Keratinocyte (primary cell): ENCODE measurements around the gene LRRC8D.

Source experiments
- CTCF ChIP-seq, 3 experiments: IDR thresholded peaks in 1 of 3; conservative IDR thresholded peaks in 1 of 3; optimal IDR thresholded peaks in 1 of 3; 2 replicates in 2 of 3; 3 replicates in 1 of 3; pipeline versions ENCODE3 to v1.5.1; 2011; ENCODE audit warnings: low read length in 3 of 3, mild to moderate bottlenecking in 3 of 3, moderate library complexity in 2 of 3, control low read depth in 1 of 3, inconsistent platforms in 1 of 3; ENCODE audit not compliant: insufficient read depth in 2 of 3; ENCODE audit errors: extremely low read depth in 1 of 3
- EZH2 ChIP-seq: IDR thresholded peaks from one replicate; pipeline ENCODE4 v1.6.1; 2012; ENCODE audit warnings: inconsistent platforms, mild to moderate bottlenecking, low read length, moderate library complexity

- no peak for TF ChIP-seq CTCF (optimal IDR thresholded peaks at IDR 0.05 in 1 of 3, IDR thresholded peaks at IDR 0.05 in 1 of 3, conservative IDR thresholded peaks at IDR 0.05 in 1 of 3; ENCODE audit: extremely low read depth in 1 of 3, insufficient read depth in 2 of 3, low read length in 3 of 3)
- no peak for TF ChIP-seq EZH2
These were observed 89.9 kb downstream of the LRRC8D start for GRCh38 chr1:89910780-89911179.
